Measurements from ENCODE around the gene SGPP2. TPM values are rescaled to one million over a fixed set of nuclear protein-coding genes. Genes with fewer than 3 reads are reported as not detected.
"Not testable (repeated sequence)": the region's sequence is repeated elsewhere in the genome, so short reads cannot be mapped to it uniquely, and the experiment has no call there.

The SGPP2 gene
- total RNA-seq, 1 donor from 2014 or later: not detected

- Mint-ChIP-seq H3K9me3 (peaks cover 9% of the 10 kb centered on the region), H3K27me3 (ENCODE audit: low read depth) (no peaks in the 10 kb centered on the region), H3K4me3 (no peak overlapping the region), H3K27ac (ENCODE audit: unreplicated experiment) (no peak overlapping the region), H3K4me1 (no peaks in the 10 kb centered on the region), H3K36me3 (ENCODE audit: low read depth) (peaks cover 8% of the 10 kb centered on the region)
- TF ChIP-seq CTCF (conservative IDR thresholded peaks at IDR 0.05): no peak
- no peak for DNase-seq (ENCODE audit: low read depth, low spot score)
Measured at GRCh38 chr2:222408684-222409083, 15.7 kb upstream of the SGPP2 start.

- H3K4me1 Mint-ChIP-seq: no peaks in the 10 kb centered on the region
- no peak overlapping the region for H3K4me3 Mint-ChIP-seq
- no peak for TF ChIP-seq CTCF (conservative IDR thresholded peaks at IDR 0.05)
- H3K9me3 Mint-ChIP-seq: peaks cover 12% of the 10 kb centered on the region
- no peak for DNase-seq (ENCODE audit: low read depth, low spot score)
- no peak overlapping the region for H3K27ac Mint-ChIP-seq (ENCODE audit: unreplicated experiment)
- no peaks in the 10 kb centered on the region for H3K27me3 Mint-ChIP-seq (ENCODE audit: low read depth)
- peaks cover 8% of the 10 kb centered on the region for H3K36me3 Mint-ChIP-seq (ENCODE audit: low read depth)
Measured at GRCh38 chr2:222410534-222410933, 13.8 kb upstream of the SGPP2 start.

GRCh38 chr2:222412334-222412733 lies 12.0 kb upstream of the SGPP2 start:
- peaks cover 13% of the 10 kb centered on the region for H3K36me3 Mint-ChIP-seq (ENCODE audit: low read depth)
- H3K4me3 Mint-ChIP-seq; H3K27me3 Mint-ChIP-seq (ENCODE audit: low read depth); H3K4me1 Mint-ChIP-seq; H3K27ac Mint-ChIP-seq (ENCODE audit: unreplicated experiment); DNase-seq (ENCODE audit: low read depth, low spot score): not testable (repeated sequence)
- peaks cover 19% of the 10 kb centered on the region for H3K9me3 Mint-ChIP-seq

- no peak overlapping the region for H3K4me3 Mint-ChIP-seq
- no peak for DNase-seq (ENCODE audit: low read depth, low spot score)
- peaks cover 13% of the 10 kb centered on the region for H3K36me3 Mint-ChIP-seq (ENCODE audit: low read depth)
- peaks cover 16% of the 10 kb centered on the region for H3K9me3 Mint-ChIP-seq
- no peaks in the 10 kb centered on the region for H3K4me1 Mint-ChIP-seq
- TF ChIP-seq CTCF (conservative IDR thresholded peaks at IDR 0.05): no peak
- peaks cover 3% of the 10 kb centered on the region for H3K27me3 Mint-ChIP-seq (ENCODE audit: low read depth)
- H3K27ac Mint-ChIP-seq (ENCODE audit: unreplicated experiment): no peak overlapping the region
Measured at GRCh38 chr2:222413295-222413911, 10.9 kb upstream of the SGPP2 start.

- H3K27ac Mint-ChIP-seq (ENCODE audit: unreplicated experiment): no peak overlapping the region
- no peak for DNase-seq (ENCODE audit: low read depth, low spot score)
- peaks cover 14% of the 10 kb centered on the region for H3K36me3 Mint-ChIP-seq (ENCODE audit: low read depth)
- no peak overlapping the region for H3K4me3 Mint-ChIP-seq
- H3K27me3 Mint-ChIP-seq (ENCODE audit: low read depth): peaks cover 39% of the 10 kb centered on the region
- peaks cover 19% of the 10 kb centered on the region for H3K9me3 Mint-ChIP-seq
- H3K4me1 Mint-ChIP-seq: peaks cover 7% of the 10 kb centered on the region
- TF ChIP-seq CTCF (conservative IDR thresholded peaks at IDR 0.05): no peak
Measured at GRCh38 chr2:222418739-222419138, 5.6 kb upstream of the SGPP2 start.

- Mint-ChIP-seq H3K27me3 (ENCODE audit: low read depth) (peaks cover 51% of the 10 kb centered on the region), H3K9me3 (peaks cover 16% of the 10 kb centered on the region), H3K27ac (ENCODE audit: unreplicated experiment) (no peak overlapping the region), H3K36me3 (ENCODE audit: low read depth) (peaks cover 14% of the 10 kb centered on the region), H3K4me1 (peaks cover 17% of the 10 kb centered on the region), H3K4me3 (no peak overlapping the region)
- no peak for DNase-seq (ENCODE audit: low read depth, low spot score)
- TF ChIP-seq CTCF (conservative IDR thresholded peaks at IDR 0.05): no peak
Measured at GRCh38 chr2:222420508-222420907, 3.8 kb upstream of the SGPP2 start.
